MM.1S (cell line): ENCODE measurements around the gene SOST.

ENCODE experiments used
- DNase-seq: peaks from one replicate; pipeline ENCODE4 v3.0.0-alpha.2; 2015
- H2AFZ ChIP-seq: fragments of 300-600 bp; sonication (generic); 2 replicates; pipeline ENCODE4 v1.6.0; 2016; ENCODE audit warnings: antibody characterized with exemption, low read length
- H3F3A ChIP-seq: fragments of 300-600 bp; sonication (generic); 2 replicates; pipeline ENCODE4 v1.6.1; 2016; ENCODE audit warnings: mild to moderate bottlenecking, antibody characterized with exemption, low read length, moderate library complexity, mixed read lengths; ENCODE audit not compliant: insufficient read depth
- H3K27ac ChIP-seq: fragments of 300-600 bp; sonication (generic); 2 replicates; pipeline ENCODE4 v1.5.1; 2016; ENCODE audit warnings: mild to moderate bottlenecking, low read length
- H3K27me3 ChIP-seq: fragments of 300-600 bp; sonication (generic); replicated peaks from 2 replicates; pipeline ENCODE4 v1.6.0; 2016; ENCODE audit warnings: low read length; ENCODE audit not compliant: insufficient read depth
- H3K36me3 ChIP-seq: fragments of 300-600 bp; sonication (generic); replicated peaks from 2 replicates; pipeline ENCODE4 v1.6.1; 2016; ENCODE audit warnings: mild to moderate bottlenecking, low read length, mixed read lengths; ENCODE audit not compliant: insufficient read depth
- H3K4me1 ChIP-seq: fragments of 300-600 bp; sonication (generic); 2 replicates; pipeline ENCODE4 v1.6.1; 2016; ENCODE audit warnings: low read length, mixed read lengths
- H3K4me2 ChIP-seq: fragments of 300-600 bp; sonication (generic); 2 replicates; pipeline ENCODE4 v1.6.0; 2016; ENCODE audit warnings: low read depth, low read length
- H3K4me3 ChIP-seq: fragments of 300-600 bp; sonication (generic); 2 replicates; pipeline ENCODE4 v1.5.1; 2016; ENCODE audit warnings: low read length, mixed read lengths
- H3K79me2 ChIP-seq: fragments of 300-600 bp; sonication (generic); 2 replicates; pipeline ENCODE4 v1.6.1; 2016; ENCODE audit warnings: mixed run types, low read length, mixed read lengths
- H3K9ac ChIP-seq: fragments of 300-600 bp; sonication (generic); 2 replicates; pipeline ENCODE4 v1.6.1; 2016; ENCODE audit warnings: low read length, mixed read lengths
- H3K9me2 ChIP-seq: fragments of 300-600 bp; sonication (generic); replicated peaks from 2 replicates; pipeline ENCODE4 v1.6.1; 2016; ENCODE audit warnings: mild to moderate bottlenecking, low read length, mixed read lengths; ENCODE audit not compliant: insufficient read depth
- H3K9me3 ChIP-seq: fragments of 300-600 bp; sonication (generic); replicated peaks from 2 replicates; pipeline ENCODE4 v1.6.1; 2016; ENCODE audit warnings: mild to moderate bottlenecking, low read length, mixed read lengths; ENCODE audit not compliant: insufficient read depth
- H4K20me1 ChIP-seq: fragments of 300-600 bp; sonication (generic); 2 replicates; pipeline ENCODE4 v1.6.1; 2016; ENCODE audit warnings: mild to moderate bottlenecking, low read length, moderate library complexity, mixed read lengths; ENCODE audit not compliant: insufficient read depth
- EZH2 ChIP-seq: fragments of 300-600 bp; sonication (generic); optimal IDR thresholded peaks from 2 replicates; pipeline ENCODE3; 2017; ENCODE audit warnings: low read depth, mild to moderate bottlenecking, antibody characterized with exemption, low read length, mixed read lengths
- EZH2phosphoT487 ChIP-seq: fragments of 300-600 bp; sonication (generic); IDR thresholded peaks from 2 replicates; pipeline ENCODE4 v1.6.1; 2018; ENCODE audit warnings: antibody characterized with exemption, low read length
- TF ChIP-seq, protein P1 (sequence below): fragments of 300-600 bp; sonication (generic); IDR thresholded peaks from 2 replicates; pipeline ENCODE4 v1.5.1; 2016; ENCODE audit warnings: antibody characterized with exemption, low read length, mixed read lengths

The SOST gene

DNA sequence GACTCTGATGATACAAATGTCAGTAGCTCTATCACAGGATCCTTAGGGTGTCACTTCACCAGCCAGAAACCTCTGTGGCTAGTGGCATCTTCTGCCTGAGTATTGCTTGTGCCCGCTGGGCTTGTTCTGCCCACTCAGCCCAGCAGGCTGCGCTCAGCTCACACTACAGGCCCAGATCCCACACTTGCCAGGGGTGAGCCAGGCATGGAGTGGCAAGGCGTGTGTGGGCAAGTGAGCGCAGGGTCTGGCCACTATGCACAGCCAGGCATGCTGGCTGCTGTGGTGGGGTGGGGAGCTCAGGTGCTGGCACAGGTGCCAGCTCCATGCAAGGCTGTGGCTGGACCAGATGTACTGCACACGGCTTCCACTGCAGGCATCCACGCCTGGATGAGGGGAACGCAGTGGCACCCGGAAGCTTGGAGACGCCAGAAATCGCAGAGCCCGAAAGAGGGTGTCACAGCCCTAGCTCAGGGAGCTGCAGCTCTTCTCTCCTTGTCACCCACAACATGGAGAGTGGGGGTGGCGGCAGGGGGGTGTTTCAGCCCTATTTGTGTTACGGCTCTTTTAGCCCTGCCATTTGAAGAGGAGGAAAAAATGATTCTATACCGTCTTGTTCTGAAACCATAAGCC is 31.8 kb upstream of the SOST start:
- no peak overlapping the region for H3K4me3 ChIP-seq
- H3K79me2 ChIP-seq: no peaks in the 10 kb centered on the region
- TF ChIP-seq EZH2 (no peak), EZH2phosphoT487 (no peak)
- TF ChIP-seq, protein P1, sequence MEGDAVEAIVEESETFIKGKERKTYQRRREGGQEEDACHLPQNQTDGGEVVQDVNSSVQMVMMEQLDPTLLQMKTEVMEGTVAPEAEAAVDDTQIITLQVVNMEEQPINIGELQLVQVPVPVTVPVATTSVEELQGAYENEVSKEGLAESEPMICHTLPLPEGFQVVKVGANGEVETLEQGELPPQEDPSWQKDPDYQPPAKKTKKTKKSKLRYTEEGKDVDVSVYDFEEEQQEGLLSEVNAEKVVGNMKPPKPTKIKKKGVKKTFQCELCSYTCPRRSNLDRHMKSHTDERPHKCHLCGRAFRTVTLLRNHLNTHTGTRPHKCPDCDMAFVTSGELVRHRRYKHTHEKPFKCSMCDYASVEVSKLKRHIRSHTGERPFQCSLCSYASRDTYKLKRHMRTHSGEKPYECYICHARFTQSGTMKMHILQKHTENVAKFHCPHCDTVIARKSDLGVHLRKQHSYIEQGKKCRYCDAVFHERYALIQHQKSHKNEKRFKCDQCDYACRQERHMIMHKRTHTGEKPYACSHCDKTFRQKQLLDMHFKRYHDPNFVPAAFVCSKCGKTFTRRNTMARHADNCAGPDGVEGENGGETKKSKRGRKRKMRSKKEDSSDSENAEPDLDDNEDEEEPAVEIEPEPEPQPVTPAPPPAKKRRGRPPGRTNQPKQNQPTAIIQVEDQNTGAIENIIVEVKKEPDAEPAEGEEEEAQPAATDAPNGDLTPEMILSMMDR: no peak
- no peak overlapping the region for H3K9ac ChIP-seq
- no peak overlapping the region for H3K4me2 ChIP-seq
- H3K9me2 ChIP-seq: no peaks in the 10 kb centered on the region
- H3K9me3 ChIP-seq: no peaks in the 10 kb centered on the region
- DNase-seq: no peak
- H3K27ac ChIP-seq: no peak overlapping the region
- H2AFZ ChIP-seq: no peak overlapping the region
- H3K4me1 ChIP-seq: no peaks in the 10 kb centered on the region
- H3F3A ChIP-seq: no peaks in the 10 kb centered on the region
- H3K36me3 ChIP-seq: no peaks in the 10 kb centered on the region
- H4K20me1 ChIP-seq: no peaks in the 10 kb centered on the region
- peaks cover 31% of the 10 kb centered on the region for H3K27me3 ChIP-seq

DNA sequence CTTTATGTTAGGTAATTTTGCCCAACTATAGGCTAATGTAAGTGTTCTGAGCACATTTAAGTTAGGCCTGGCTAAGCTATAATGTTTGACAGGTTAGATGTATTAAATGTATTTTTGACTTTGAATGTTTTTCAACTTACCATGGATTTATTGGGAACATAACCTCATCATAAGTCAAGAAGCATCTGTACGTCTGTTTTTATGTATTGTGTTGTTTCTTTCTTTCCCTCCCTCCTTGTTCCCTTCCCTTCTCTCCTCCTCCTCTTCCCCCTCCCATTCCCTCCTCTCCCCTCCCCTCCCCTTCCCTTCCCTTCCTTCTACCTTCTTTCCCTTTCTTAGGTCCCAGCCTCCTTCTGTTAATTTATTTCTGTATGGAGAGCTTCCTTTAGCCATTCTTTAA is 30.9 kb upstream of the SOST start:
- Histone ChIP-seq H2AFZ (no peak overlapping the region), H3K9ac (no peak overlapping the region), H3K79me2 (no peaks in the 10 kb centered on the region), H3K27ac (no peak overlapping the region), H3K9me3 (no peaks in the 10 kb centered on the region), H3K4me1 (no peaks in the 10 kb centered on the region), H3K9me2 (no peaks in the 10 kb centered on the region), H3K4me3 (no peak overlapping the region), H3F3A (no peaks in the 10 kb centered on the region), H3K4me2 (no peak overlapping the region), H3K36me3 (no peaks in the 10 kb centered on the region), H3K27me3 (peaks cover 38% of the 10 kb centered on the region), H4K20me1 (no peaks in the 10 kb centered on the region)
- TF ChIP-seq, protein P1: no peak
- TF ChIP-seq EZH2 (no peak), EZH2phosphoT487 (no peak)
- no peak for DNase-seq

DNA sequence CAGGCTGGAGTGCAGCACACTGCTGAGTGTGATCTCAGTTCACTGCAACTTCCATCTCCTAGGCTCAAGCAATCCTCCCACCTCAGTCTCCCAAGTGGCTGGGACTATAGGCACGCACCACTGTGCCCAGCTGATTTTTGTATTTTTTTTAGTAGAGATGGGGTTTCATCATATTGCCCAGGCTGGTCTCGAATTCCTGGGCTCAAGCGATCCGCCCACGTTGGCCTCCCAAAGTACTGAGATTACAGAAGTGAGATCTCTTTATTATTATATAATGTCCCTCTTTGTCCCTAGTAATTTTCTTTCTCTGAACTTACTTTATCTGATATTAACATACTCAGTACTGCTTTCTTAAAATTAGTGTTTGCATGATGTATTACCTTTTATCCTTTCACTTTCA is 29.9 kb upstream of the SOST start:
- no peaks in the 10 kb centered on the region for H3K9me3 ChIP-seq
- no peak overlapping the region for H3K27ac ChIP-seq
- H3K79me2 ChIP-seq: no peaks in the 10 kb centered on the region
- no peaks in the 10 kb centered on the region for H3K4me1 ChIP-seq
- no peaks in the 10 kb centered on the region for H3K9me2 ChIP-seq
- TF ChIP-seq, protein P1: no peak
- H3K9ac ChIP-seq: no peak overlapping the region
- H2AFZ ChIP-seq: no peak overlapping the region
- H4K20me1 ChIP-seq: no peaks in the 10 kb centered on the region
- peaks cover 47% of the 10 kb centered on the region for H3K27me3 ChIP-seq
- H3K36me3 ChIP-seq: no peaks in the 10 kb centered on the region
- H3K4me2 ChIP-seq: no peak overlapping the region
- H3F3A ChIP-seq: no peaks in the 10 kb centered on the region
- no peak for DNase-seq
- H3K4me3 ChIP-seq: no peak overlapping the region
